ENCODE measurements around the gene PSMB7. TPM values are rescaled to one million over a fixed set of nuclear protein-coding genes. Genes with fewer than 3 reads are reported as not detected.

The PSMB7 gene
- total and polyA plus RNA-seq, 11 donors, result 149 to 281 (median 176) TPM

- no peak overlapping the region for H3K27ac ChIP-seq
- intact Hi-C loops (cut with DNase I), result no loop called here
- WGBS, 4 donors, result 71 to 76% (median 74%) methylated on average over 13 of the region's 13 CpGs
- ATAC-seq, result peak in 3 of 4 donors; percentile 17 to 33 (median 33)
- H3K27me3 ChIP-seq, result no peaks in the 10 kb centered on the region
- TF ChIP-seq, protein P1, sequence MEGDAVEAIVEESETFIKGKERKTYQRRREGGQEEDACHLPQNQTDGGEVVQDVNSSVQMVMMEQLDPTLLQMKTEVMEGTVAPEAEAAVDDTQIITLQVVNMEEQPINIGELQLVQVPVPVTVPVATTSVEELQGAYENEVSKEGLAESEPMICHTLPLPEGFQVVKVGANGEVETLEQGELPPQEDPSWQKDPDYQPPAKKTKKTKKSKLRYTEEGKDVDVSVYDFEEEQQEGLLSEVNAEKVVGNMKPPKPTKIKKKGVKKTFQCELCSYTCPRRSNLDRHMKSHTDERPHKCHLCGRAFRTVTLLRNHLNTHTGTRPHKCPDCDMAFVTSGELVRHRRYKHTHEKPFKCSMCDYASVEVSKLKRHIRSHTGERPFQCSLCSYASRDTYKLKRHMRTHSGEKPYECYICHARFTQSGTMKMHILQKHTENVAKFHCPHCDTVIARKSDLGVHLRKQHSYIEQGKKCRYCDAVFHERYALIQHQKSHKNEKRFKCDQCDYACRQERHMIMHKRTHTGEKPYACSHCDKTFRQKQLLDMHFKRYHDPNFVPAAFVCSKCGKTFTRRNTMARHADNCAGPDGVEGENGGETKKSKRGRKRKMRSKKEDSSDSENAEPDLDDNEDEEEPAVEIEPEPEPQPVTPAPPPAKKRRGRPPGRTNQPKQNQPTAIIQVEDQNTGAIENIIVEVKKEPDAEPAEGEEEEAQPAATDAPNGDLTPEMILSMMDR (IDR thresholded peaks at IDR 0.05), result no peak
- TF ChIP-seq POLR2A (IDR thresholded peaks at IDR 0.05), result no peak
- H3K4me1 ChIP-seq, result peaks cover 0 to 47% (median 13%) of the 10 kb centered on the region in 12 donors
- H3K36me3 ChIP-seq, result peaks cover 0 to 56% (median 27%) of the 10 kb centered on the region in 9 donors
- H3K4me3 ChIP-seq, result no peak overlapping the region
- no peak for DNase-seq
- H3K9me3 ChIP-seq, result no peaks in the 10 kb centered on the region
Observed at GRCh38 chr9:124358631-124359030, 56.6 kb downstream of the PSMB7 start.

DNA sequence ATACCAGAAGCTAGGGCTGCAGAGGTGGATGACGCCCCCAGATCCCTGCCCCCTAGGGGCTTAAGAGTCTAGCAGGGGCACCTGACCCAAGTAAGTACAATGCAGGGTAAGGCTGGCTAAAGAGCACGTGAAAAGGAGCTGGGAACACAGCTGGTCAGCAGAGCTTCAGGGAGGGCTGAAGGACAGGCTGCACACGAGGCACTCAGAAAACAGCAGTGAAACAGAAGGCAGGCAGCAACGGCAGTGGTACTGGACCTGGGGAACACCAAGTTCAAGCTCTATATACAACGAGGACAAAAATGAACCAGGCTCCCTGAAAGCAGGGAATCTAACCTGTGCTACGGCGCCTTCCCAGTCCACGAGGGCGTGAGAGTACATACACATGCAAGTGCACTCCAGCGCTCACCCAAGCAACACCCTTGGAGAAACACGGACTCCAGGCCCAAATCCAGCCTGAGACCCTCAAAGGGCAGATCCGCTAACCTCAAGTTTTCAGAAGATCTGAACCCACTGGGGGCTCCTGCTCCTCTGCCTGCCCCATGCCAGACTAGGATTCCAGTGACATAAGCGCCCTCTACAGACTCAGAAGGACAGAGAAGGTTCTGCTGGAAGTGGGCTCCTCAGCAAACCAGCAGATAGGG lies 57.4 kb downstream of the PSMB7 start:
- Histone ChIP-seq H3K4me1 (peaks cover 0 to 47% (median 13%) of the 10 kb centered on the region in 12 donors), H3K4me3 (no peak overlapping the region), H3K27me3 (no peaks in the 10 kb centered on the region), H3K27ac (no peak overlapping the region), H3K9me3 (no peaks in the 10 kb centered on the region), H3K36me3 (peaks cover 0 to 57% (median 33%) of the 10 kb centered on the region in 9 donors)
- WGBS, 4 donors, result 77 to 86% (median 82%) methylated on average over 13 of the region's 13 CpGs
- intact Hi-C loops (cut with DNase I), result no loop called here
- ATAC-seq (peak in 2 of 4 donors; percentile 6 to 46), DNase-seq (no peak)
- TF ChIP-seq, protein P1 (IDR thresholded peaks at IDR 0.05), result peak in 1 of 12 donors; percentile 12
- TF ChIP-seq POLR2A (IDR thresholded peaks at IDR 0.05), result no peak

GRCh38 chr9:124356745-124357390 lies 58.4 kb downstream of the PSMB7 start:
- H3K36me3 ChIP-seq, result peaks cover 0 to 67% (median 42%) of the 10 kb centered on the region in 9 donors
- ATAC-seq, result no peak
- no peaks in the 10 kb centered on the region for H3K9me3 ChIP-seq
- DNase-seq, result no peak
- H3K4me1 ChIP-seq, result peaks cover 0 to 44% (median 13%) of the 10 kb centered on the region in 12 donors
- TF ChIP-seq, protein P1 (IDR thresholded peaks at IDR 0.05), result no peak
- TF ChIP-seq POLR2A (IDR thresholded peaks at IDR 0.05), result no peak
- H3K4me3 ChIP-seq, result no peak overlapping the region
- WGBS, 4 donors, result 94 to 95% (median 95%) methylated on average over 19 of the region's 19 CpGs
- intact Hi-C loops (cut with DNase I), result no loop called here
- H3K27me3 ChIP-seq, result no peaks in the 10 kb centered on the region
- H3K27ac ChIP-seq, result no peak overlapping the region

DNA sequence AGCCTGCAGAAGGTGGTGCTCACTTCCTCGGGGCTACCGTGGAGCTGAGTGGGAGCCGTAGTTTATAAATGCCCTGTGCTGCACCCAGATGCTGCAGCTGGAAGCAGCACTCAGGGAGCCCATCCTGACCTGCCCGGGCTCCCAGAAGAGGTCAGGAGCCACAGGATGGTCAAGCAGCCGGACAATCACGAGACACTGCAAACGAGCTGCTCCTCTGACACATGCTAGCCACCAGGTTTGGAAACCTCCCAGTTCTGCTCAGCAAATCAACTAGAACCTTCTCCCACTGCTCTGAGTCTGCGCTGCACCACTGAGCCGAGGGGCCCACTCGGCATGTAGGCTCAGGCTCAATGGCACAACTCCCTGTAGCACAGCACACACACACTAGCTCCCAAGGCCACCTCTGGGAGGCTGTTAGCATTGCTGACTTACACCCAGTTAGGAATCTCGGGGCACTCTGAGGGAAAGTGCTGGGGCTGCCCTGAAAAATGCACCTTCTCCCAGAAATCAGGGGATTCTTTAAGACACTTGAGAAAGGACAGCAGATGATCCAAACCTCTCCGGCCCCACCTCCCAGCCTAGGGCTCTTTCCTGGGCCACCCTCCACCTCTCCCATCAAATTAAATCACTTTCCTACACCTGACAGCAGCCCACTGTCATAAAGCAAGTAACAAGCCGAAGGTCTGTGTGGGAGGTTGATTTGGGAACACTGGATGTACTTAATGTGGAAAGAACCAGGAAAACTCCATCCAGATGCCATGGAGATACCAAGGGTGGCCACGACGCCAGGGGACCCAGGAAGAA lies 59.1 kb downstream of the PSMB7 start:
- intact Hi-C loops (cut with DNase I), result no loop called here
- Histone ChIP-seq H3K4me3 (no peak overlapping the region), H3K27ac (no peak overlapping the region), H3K4me1 (peaks cover 0 to 38% (median 11%) of the 10 kb centered on the region in 12 donors), H3K27me3 (no peaks in the 10 kb centered on the region), H3K9me3 (no peaks in the 10 kb centered on the region), H3K36me3 (peaks cover 0 to 72% (median 50%) of the 10 kb centered on the region in 9 donors)
- ATAC-seq (no peak), DNase-seq (no peak)
- TF ChIP-seq POLR2A (IDR thresholded peaks at IDR 0.05), result no peak
- TF ChIP-seq, protein P1 (IDR thresholded peaks at IDR 0.05), result no peak
- 85 to 91% (median 89%) methylated on average over 15 of the region's 15 CpGs for WGBS, 4 donors

Data from heart left ventricle (tissue), 16 donors.